A673 (cell line): ENCODE results near the gene TGM3. TPM values are rescaled to one million over a fixed set of nuclear protein-coding genes. Genes with fewer than 3 reads are reported as not detected.

Experiments used
- BruUV-seq: library from RNA; stranded (reverse); fragments of 400-500 nt; replicated peaks from 2 replicates; lab custom pipeline; 2021; lab: Mats Ljungman, UMichigan
- CTCF ChIA-PET: fragments of 300-600 bp; sonication (Branson Sonifier 250); formaldehyde crosslinking; loops from one replicate; lab custom pipeline; 2022; ENCODE audit warnings: antibody characterized with exemption; lab: Charles Lee
- POLR2A ChIA-PET: fragments of 300-600 bp; sonication (Branson Sonifier 250); formaldehyde crosslinking; loops from one replicate; lab custom pipeline; 2022; ENCODE audit warnings: antibody characterized with exemption; ENCODE audit not compliant: low non-redundant PET; lab: Charles Lee
- DNase-seq: peaks from one replicate; pipeline ENCODE4 v3.0.0-alpha.2; 2015; ENCODE audit warnings: low spot score
- H3K27ac ChIP-seq: fragments of 200-600 bp; sonication (generic); 2 replicates; pipeline ENCODE4 v1.5.1; 2016; ENCODE audit warnings: mixed run types, low read depth, mild to moderate bottlenecking, mixed read lengths, antibody characterized with exemption, low read length; ENCODE audit not compliant: poor library complexity, severe bottlenecking
- H3K27me3 ChIP-seq: fragments of 200-600 bp; sonication (generic); replicated peaks from 2 replicates; pipeline ENCODE4 v1.6.1; 2017; ENCODE audit warnings: mixed run types, low read depth, mild to moderate bottlenecking, mixed read lengths, antibody characterized with exemption, low read length; ENCODE audit not compliant: insufficient read depth, poor library complexity
- H3K36me3 ChIP-seq: fragments of 200-600 bp; sonication (generic); 2 replicates; pipeline ENCODE4 v1.6.1; 2016; ENCODE audit warnings: mixed run types, mild to moderate bottlenecking, mixed read lengths, antibody characterized with exemption, low read length; ENCODE audit not compliant: insufficient read depth, poor library complexity, severe bottlenecking
- H3K4me1 ChIP-seq: fragments of 200-600 bp; sonication (generic); 2 replicates; pipeline ENCODE4 v1.6.1; 2017; ENCODE audit warnings: mixed run types, mild to moderate bottlenecking, mixed read lengths, antibody characterized with exemption, low read length; ENCODE audit not compliant: insufficient read depth, poor library complexity, severe bottlenecking
- H3K4me3 ChIP-seq: fragments of 200-600 bp; sonication (generic); 2 replicates; pipeline ENCODE4 v1.5.1; 2016; ENCODE audit warnings: low read depth, mixed run types, mild to moderate bottlenecking, mixed read lengths, low read length; ENCODE audit not compliant: poor library complexity, severe bottlenecking
- H3K9me3 ChIP-seq: fragments of 200-600 bp; sonication (generic); 2 replicates; pipeline ENCODE4 v1.6.1; 2016; ENCODE audit warnings: mixed run types, low read depth, mild to moderate bottlenecking, mixed read lengths, antibody characterized with exemption, low read length; ENCODE audit not compliant: poor library complexity, severe bottlenecking
- EZH2 ChIP-seq: fragments of 200-600 bp; sonication (generic); IDR thresholded peaks from 2 replicates; pipeline ENCODE4 v1.6.1; 2017; ENCODE audit warnings: borderline replicate concordance, low read depth, mild to moderate bottlenecking, mixed read lengths, antibody characterized with exemption, low read length; ENCODE audit not compliant: poor library complexity, severe bottlenecking
- intact Hi-C: fragments of 100-400 bp; cut with micrococcal nuclease; formaldehyde crosslinking; loops from one replicate; pipeline ENCODE4 v1.10.0; 2022; ENCODE audit not compliant: unreplicated experiment
- total RNA-seq: library from RNA; stranded (reverse); gene quantifications from 2 replicates; pipeline ENCODE4 v1.2.3, GENCODE V29; 2021
- TF ChIP-seq, protein P1 (sequence below): fragments of 300-800, 200-600 bp; sonication (generic); conservative IDR thresholded peaks from 2 replicates; pipeline ENCODE4 v1.5.1; 2017; ENCODE audit warnings: low read depth, mild to moderate bottlenecking, antibody characterized with exemption, low read length, moderate library complexity, mixed read lengths

TGM3 gene
- total RNA-seq, 1 experiment from 2014 or later: 0.11 TPM

DNA sequence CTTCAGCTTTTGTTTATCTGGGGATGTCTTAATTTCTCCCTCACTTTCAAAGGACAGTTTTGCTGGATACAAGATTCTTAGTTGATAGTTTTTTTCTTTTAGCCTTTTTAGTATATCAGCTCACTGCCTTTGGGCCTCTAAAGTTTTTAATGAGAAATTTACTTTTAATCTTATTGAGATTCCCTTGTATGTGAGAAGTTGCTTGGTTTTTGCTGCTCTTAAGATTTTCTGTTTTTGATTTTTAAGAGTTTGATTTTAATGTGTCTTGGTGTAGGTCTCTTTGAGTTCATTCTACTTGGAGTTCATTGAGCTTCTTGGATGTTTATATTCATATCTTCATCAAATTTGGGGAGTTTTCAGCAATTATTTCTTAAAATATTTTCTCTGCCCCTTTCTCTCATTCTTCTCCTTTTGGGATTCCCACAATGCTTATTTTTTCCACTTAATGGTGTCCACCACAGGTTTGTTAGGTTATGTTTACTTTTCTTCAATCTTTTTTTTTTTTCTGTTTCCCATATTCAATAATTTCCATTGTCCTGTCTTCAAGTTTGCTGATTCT is 65.3 kb downstream of the TGM3 start:
- Histone ChIP-seq H3K27ac (no peak overlapping the region), H3K36me3 (no peaks in the 10 kb centered on the region), H3K27me3 (no peaks in the 10 kb centered on the region), H3K9me3 (peaks cover 16% of the 10 kb centered on the region), H3K4me3 (no peak overlapping the region), H3K4me1 (no peaks in the 10 kb centered on the region)
- intact Hi-C loops: no loop called here
- BruUV-seq: no TSS peak
- no peak for DNase-seq
- CTCF ChIA-PET: no interaction called here
- POLR2A ChIA-PET: no interaction called here
- TF ChIP-seq, protein P1, sequence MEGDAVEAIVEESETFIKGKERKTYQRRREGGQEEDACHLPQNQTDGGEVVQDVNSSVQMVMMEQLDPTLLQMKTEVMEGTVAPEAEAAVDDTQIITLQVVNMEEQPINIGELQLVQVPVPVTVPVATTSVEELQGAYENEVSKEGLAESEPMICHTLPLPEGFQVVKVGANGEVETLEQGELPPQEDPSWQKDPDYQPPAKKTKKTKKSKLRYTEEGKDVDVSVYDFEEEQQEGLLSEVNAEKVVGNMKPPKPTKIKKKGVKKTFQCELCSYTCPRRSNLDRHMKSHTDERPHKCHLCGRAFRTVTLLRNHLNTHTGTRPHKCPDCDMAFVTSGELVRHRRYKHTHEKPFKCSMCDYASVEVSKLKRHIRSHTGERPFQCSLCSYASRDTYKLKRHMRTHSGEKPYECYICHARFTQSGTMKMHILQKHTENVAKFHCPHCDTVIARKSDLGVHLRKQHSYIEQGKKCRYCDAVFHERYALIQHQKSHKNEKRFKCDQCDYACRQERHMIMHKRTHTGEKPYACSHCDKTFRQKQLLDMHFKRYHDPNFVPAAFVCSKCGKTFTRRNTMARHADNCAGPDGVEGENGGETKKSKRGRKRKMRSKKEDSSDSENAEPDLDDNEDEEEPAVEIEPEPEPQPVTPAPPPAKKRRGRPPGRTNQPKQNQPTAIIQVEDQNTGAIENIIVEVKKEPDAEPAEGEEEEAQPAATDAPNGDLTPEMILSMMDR: no peak
- TF ChIP-seq EZH2: no peak

DNA sequence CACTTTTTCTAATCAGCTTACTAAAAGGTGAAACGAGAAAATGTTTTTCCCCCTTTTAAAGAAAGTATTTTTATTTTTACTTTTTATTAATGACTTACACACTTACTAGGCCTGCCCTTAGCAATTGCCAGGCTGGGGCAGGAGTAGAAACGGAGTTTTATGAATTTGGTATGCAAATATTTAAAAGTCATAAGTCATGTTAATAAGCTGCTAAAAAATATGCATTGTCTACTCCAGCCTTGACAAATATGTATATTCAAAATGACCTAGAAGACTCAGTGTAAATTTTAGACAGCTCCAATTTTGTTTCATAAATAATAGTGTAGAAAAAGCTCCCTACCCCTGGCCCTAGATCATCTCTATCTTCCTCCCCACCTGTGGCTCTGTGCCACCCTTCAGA is 67.4 kb downstream of the TGM3 start:
- Histone ChIP-seq H3K4me1 (no peaks in the 10 kb centered on the region), H3K4me3 (no peak overlapping the region), H3K9me3 (peaks cover 16% of the 10 kb centered on the region), H3K27ac (no peak overlapping the region), H3K27me3 (no peaks in the 10 kb centered on the region), H3K36me3 (no peaks in the 10 kb centered on the region)
- BruUV-seq: no TSS peak
- intact Hi-C loops: no loop called here
- ChIA-PET CTCF (no interaction called here), POLR2A (no interaction called here)
- no peak for TF ChIP-seq EZH2
- TF ChIP-seq, protein P1: no peak
- no peak for DNase-seq

DNA sequence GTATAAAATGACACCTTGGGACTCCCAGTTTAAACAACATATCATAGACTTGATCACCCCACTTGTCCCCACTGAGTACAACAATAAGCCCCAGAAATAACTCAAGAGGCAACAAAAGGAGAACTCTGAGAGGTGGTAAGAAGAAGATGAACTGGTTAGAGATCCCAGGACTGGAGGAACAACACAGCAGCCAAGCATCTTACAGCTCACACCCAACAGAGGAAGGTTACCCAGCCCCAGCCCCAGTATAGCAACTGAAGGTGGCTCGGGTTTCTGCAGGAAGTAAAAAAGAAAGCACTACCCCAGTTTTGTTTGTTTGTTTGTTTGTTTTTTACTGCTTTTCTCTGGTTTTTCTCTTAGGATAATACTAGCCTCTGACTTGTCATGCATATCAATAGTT is 67.8 kb downstream of the TGM3 start:
- no peaks in the 10 kb centered on the region for H3K27me3 ChIP-seq
- DNase-seq: no peak
- no TSS peak for BruUV-seq
- no peaks in the 10 kb centered on the region for H3K36me3 ChIP-seq
- intact Hi-C loops: no loop called here
- no peak overlapping the region for H3K4me3 ChIP-seq
- TF ChIP-seq EZH2: no peak
- TF ChIP-seq, protein P1: no peak
- no peaks in the 10 kb centered on the region for H3K4me1 ChIP-seq
- H3K27ac ChIP-seq: no peak overlapping the region
- ChIA-PET POLR2A (no interaction called here), CTCF (no interaction called here)
- peaks cover 20% of the 10 kb centered on the region for H3K9me3 ChIP-seq
